ENCODE measurements around the gene CORO6.
A peak's percentile ranks its signal among the peaks of the same experiment; 100 is the strongest.

CORO6 gene

DNA sequence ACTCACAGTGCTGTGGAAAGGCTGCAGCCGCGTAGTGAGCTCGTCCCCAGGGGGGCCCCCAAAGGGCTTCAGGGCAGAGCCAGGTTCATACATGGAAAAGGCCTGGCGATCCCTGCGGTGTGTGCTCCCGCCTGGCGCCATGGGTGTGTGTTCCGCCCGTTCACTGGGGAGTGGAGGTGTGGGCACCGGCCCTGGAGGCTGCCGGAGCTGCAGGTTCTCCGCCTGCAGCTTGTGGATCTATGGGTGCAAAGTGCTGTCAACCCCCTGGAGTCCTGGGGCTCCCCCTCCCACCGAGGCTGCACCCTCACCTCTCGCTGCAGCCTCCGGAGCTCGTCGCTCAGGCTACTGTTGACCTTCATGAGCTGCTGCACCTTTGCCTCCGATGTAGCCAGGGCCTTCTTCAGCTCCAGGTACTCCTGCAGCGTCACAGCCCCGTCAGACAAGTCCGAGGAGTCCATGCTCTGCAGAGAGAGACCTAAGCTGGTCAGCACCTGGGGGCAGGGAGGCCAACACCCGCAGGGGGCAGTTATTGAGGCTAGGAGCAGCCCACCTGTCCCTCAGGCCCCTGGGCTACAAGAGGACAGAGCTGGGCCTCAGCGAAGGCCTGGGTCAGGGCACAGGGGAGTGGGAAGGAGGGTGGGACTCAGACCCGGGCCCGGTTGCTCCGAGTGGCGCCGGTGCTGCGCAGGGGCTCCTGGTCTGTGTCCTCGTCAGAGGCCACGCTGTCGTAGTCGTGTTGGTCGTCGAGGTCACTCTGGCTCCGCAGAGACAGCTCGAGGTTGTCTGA is 46.3 kb downstream of the CORO6 start:
- DNase-seq: peak; percentile 55

DNA sequence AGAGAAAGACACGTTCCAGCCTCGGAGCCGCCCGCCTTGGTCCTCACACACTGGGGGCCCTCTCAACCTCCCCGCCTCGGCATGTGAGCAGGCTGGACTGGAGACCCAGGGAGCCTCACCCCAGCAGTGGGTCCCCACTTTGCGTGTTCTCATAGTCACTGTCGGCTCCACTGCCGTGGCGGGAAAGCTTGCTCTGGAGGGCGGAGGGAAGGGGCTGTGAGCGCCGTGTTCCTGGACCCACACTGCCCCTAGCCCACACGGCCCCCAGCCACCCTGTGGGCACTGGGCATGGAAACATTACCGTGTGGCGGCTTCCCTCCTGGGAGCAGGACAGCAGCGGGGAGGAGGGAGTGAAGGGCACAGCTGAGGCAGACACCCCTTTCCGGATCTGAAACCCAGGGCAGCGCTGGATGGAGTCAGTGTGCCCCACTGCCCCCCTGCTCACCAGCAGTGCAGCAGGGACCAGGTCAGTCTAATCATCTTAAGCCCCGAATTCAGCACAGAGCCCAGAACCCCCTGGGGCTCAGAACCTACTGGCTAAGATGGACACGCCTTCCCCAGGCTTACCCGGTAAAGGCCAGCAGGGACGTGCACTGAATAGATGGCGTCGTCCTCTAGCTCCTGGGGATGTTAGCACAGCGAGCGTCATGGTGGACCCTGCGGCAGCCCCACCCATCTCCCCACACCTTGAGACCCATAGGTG is 47.0 kb downstream of the CORO6 start:
- peak; percentile 53 for DNase-seq

DNA sequence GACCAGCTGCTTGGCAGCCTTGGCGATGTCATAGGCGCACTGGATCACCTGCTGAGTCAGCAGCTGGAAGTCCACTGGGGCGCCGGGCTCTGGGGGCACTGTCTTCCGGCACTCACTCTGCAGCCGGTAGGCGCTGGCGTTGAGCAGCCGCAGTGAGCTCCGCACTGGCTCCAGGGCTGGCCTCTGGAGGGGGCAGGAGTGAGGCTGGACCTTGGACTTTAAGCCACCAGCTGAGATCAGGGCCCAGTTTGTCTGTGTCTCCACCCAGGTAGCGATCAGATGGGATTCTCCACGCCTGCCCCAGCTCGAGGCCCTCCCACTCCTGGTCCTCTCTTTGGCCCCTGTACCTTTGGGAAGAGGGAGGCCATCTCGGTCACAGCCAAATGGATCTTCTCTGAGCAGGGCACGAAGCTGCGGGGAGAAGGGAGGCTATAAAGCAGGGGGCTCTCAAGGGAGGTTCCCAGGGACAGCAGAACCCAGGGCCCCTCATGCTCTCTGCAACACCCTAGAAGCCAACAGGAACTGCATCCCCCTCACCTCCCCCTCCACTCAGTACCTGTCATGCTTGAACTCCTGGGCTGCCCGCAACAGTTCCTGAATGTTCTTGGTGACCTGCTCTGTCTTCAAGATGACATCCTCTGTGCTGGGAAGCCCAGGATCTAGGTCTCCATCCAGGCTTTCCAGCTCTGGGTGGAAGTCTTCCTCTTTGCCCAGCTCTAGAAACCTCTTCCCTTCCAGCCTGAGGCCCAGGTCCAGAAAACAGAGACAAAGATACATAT is 47.8 kb downstream of the CORO6 start:
- DNase-seq: peak; percentile 53

DNA sequence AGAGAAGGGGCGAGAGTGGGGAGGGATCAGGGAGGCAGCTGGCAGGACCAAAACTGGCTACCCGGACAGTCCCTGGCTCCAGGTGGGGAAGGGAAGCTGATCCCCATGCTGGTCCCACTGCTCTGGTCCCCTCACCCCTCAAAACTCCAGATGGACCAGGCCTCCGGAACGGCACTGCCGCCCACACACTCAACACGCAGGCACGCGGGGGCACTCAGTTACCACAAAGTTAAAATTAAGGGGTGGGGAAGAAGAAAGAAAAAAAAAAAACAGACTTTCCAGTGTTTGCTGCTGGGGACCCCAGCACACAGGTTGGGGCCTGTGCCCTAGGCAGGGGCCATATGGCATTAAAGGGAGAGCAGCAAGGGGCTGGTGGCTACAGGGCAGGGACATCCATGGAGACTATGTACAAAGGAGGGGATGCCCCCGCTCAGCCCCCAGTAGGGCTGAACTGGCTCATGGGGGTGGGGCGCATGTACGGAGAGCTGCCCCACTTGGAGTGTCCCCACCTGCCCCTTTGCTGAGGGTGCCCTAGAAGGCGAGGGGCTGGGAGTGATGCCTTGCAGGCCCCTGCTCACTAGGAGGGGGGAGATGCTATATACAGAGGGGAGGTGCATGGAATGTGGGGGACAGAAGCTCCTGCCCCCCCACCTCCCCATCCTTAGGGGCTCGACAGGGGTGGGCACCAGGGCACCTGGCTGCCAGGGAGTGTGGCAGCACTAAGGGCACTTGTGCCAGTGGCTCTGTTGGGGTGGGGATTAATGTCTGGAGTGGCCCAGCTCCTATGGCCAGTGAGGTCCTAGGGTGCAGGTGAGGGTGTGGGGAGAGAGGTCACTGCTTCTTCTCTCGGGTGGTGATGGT is 48.6 kb downstream of the CORO6 start:
- DNase-seq: peak; percentile 53

DNA sequence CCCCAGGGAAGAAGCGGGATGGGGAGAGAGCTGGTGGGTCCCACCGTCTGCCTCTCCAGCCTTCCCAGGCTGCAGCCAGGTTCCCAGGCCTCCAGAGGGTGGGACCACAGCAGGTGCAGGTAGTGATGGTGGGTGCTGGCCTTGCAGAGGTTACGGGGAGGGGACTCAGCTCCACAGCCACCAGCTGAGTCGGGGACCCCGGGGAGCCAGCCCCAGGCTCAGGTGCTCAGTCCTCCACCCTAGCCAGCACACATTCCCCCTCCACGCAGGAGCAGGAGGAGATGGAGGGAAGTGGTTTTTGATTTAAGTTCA is 49.2 kb downstream of the CORO6 start:
- DNase-seq: no peak

DNA sequence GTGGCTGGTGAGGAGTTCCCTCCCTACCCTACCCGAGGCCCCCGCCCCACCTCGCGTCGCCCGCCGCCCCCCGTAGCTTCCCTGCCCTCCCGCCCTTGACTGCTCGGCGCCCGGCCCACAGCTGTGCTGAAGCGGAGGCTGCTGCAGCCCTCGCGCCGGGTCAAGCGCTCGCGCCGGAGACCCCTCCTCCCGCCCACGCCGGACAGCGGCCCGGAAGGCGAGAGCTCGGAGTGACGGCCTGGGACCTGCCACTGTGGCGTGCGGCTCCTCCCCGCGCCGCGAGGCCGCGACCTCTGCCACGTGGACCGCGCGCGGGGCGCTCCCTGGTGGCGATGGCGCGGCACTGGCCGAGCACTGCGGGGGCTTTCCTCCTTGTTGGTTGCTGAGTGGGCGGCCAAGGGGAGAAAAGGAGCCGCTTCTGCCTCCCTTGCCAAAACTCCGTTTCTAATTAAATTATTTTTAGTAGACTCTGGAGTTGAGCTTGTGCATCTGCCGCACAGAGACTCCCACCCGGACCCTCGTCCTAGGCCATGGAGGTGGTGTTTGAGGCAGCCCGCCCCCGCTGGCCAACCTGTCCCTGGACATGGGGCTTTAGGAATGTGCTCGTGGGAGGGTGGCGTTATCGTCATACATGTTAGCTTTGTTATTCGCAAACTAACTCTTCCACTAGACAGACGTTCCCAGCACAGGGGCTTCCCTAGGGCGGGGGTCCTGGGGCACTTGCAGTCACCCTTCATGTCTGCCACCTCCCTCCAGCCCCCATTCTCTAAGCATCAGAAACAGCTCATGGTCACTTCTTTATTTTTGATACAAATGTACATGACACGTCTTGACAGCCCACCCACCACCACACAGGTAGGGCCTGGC is 49.8 kb downstream of the CORO6 start:
- DNase-seq: peak; percentile 90

DNA sequence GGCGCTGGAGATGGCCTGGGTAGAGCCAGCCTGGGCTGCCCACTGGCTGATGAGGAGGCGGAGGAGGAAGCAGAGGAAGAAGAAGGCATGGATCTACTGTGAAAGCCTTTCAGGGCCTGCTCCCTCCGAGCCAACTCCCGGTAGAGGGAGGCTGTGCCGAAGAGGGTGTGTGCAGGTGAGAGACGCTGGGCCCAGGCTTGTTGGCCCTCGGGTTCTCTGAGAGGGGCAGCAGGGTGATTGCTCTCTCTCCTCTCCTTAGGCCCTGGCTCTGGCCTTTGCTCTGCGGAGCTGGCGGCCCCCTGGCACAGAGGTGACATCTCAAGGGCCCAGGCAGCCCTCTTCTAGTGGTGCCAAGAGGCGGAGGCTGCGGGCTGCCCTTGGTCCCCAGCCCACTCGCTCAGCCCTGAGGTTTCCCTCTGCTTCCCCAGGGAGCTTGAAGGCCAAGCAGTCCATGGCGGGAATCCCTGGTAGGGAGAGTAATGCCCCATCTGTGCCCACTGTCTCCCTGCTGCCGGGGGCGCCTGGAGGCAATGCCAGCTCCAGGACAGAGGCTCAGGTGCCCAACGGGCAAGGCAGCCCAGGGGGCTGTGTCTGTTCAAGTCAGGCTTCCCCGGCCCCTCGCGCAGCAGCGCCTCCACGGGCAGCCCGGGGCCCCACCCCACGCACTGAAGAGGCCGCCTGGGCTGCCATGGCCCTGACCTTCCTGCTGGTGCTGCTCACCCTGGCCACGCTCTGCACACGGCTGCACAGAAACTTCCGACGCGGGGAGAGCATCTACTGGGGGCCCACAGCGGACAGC is 50.6 kb downstream of the CORO6 start:
- peak; percentile 66 for DNase-seq

DNA sequence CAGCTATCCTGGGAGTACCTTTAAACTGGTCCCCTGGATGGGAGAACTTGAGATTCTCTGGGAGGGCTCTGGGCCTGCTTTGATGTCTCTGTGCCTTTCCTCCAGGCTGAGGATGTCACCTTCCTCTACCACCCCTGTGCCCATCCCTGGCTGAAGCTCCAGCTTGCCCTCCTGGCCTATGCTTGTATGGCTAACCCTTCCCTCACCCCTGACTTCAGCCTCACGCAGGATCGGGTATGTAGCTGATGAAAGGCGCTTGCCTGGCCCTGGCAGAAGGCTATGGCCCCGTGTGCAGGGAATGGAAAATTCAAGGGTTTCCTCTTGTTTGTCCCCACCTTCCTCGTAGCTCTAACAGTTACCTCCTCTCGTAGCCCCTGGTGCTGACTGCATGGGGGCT is 51.2 kb downstream of the CORO6 start:
- DNase-seq: peak; percentile 44

GRCh38 chr17:29570521-29570920 is 52.2 kb downstream of the CORO6 start:
- peak; percentile 50 for DNase-seq

DNA sequence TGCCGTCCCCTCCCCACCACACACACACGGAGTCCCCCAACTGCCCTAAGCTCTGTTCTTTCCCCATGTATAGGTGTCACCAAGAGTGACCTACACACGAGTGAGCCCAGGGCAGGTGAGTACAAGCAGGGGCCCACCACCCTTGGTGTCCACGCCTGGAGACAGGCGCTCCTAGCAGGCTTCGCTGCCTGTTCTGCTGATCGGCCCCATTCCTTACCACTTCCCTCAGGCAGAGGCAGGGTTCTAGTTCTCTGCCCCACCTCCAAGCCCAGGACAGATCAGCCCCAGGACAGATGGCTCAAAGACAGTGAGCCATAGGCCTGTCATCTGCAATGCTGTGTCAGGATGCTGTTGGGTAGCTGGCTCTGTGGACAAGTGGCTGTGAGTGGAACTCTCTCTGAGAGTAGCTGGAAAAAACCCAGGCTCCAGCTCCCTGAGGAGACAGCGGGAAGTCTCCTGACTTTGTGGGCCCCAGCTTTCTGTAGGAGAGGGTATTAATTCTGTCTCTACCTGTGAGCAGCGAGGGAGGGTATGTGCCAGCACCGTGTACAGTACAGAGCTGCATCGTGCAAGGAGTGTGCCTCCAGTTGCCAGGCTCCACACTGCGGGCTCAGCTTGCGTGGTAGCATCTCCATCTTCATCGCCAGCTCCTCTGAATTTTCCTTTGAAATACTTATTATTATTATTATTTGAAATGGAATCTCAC is 53.3 kb downstream of the CORO6 start:
- peak; percentile 79 for DNase-seq

DNA sequence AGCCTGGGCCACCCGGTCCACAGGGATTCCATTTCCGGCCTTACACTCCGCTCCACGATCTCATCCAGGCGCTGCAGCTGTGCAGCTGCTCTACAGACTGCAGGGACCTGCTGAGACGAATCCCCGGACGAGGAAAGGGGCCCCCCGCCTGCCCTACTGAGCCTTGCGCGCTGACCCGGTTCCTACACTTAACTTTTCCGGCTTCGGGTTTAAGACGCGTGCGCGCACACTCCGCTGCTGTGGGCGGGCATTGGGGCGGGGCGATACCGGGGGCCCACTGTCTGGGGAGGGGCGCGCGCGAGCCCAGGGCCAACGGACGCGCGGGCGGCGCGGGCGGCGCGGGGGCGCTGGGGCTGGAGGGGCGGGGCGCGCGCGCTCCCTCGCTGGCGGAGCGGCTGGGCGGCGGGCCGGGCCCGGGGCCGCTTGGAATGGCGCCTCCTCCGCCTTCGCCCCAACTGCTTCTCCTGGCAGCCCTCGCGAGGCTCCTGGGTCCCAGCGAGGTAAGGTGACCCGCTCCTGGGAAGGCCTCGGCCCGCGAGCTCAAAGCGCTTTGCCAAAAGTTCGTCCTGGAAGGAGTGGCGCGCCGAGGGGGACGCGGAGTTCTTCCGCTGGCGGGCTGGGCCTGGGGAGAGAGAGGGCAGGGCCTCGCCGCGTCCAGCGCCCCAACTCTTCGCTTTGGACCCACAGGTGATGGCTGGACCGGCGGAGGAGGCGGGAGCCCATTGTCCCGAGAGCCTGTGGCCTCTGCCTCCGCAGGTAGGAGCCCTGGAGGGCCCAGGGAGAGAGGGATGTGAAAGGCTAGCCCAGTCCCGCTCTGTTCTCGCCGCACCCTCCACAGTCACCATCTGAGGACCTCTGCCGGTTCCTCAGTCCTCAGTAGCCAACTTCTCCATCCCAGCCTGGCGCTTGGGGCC is 54.1 kb downstream of the CORO6 start, which contains the start of gene TP53I13:
TP53I13 (plus strand) TSS at position 371 of the 914 bp plus-strand sequence; CDS start at position 429, 58 bp downstream.
- peak; percentile 96 for DNase-seq

DNA sequence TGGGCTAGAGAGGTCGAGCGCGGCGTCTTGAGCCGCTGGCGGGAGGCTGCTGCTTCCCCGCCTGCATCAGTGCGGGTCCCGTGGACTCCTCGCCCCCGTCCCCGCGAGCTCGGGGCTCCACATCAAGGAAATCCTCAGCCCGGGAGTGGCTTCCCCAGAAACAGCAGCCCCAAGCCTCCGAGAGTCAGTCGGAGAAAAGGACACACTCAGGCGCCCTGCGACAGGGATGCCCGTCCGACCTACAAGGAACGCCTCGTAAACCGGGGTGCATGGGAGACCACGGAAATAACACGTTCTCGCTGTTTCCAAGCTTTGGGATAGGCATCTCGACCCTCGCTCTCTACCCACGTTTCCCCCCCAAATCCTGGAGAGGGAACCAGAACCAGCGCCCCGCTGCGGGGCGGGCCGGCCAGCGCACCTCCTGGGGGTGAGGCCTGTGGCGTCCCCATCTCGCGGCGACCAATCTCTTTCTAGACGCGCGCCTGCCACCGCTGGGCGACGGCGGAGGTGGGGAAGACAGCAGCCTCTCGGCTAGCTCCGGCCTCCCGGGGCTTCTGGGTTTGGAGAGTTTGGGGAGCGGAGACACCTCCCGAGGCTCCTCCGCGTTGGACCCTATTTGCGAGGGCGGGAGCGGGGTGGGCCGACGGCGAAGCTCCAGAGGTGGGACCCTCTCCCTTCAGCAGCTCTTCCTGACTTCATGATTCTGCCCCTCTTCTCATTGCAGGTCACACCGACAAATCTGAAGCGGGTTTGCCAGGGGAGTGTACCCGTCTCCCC is 55.0 kb downstream of the CORO6 start:
- DNase-seq: peak; percentile 87

- DNase-seq: no peak
These were observed 55.5 kb downstream of the CORO6 start for GRCh38 chr17:29567304-29567553.

DNA sequence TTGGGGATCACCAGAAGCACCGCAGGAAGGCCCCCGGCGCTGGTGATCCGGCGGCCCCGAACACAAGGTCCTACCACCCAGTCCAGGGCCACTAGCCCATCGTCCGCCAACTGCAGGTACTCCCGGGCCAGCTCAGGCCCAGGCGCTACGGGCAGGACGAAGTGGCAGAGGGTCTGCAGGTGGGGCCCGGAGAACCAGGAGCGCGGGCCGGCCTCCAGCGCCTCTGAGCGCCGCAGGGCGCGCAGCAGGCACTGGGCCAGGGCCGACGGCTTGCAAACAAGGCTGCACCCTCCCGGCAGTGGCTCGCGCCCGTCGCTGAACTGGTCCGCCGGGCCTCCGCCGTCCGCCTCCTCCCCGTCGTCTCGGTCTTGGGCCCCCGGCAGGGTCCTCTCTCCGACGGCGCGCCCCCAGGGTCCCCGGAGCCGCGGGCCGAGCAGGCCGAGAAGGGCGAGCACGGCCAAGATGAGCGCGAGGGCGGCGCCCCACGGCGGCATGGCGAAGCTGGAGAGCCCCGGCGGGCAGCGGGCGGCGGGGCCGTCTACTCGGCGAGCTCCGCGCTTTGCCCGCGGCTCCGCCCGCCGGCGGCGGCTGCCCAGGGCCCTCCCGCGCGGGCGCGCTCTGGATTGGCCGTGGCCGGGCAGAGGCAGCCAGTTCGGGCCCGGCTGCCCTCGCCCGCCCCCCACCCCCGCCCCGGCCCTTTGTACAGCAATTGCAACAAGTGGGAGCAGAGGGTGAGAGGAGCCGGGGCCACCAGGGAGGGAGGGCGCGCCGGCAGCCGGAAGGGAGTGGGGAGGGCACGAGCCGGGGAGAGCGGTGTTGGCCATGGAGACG is 56.0 kb downstream of the CORO6 start, which contains the start of gene ABHD15:
ABHD15 (minus strand) TSS at position 565 of the 831 bp plus-strand sequence; CDS start at position 494, 71 bp downstream.
- peak; percentile 85 for DNase-seq

GRCh38 chr17:29565643-29566472 is 56.9 kb downstream of the CORO6 start:
- DNase-seq: peak; percentile 82
